ENCODE results near the gene RASGEF1B.
"Not testable (repeated sequence)": the region's sequence is repeated elsewhere in the genome, so short reads cannot be mapped to it uniquely, and the experiment has no call there.

The RASGEF1B gene

DNA sequence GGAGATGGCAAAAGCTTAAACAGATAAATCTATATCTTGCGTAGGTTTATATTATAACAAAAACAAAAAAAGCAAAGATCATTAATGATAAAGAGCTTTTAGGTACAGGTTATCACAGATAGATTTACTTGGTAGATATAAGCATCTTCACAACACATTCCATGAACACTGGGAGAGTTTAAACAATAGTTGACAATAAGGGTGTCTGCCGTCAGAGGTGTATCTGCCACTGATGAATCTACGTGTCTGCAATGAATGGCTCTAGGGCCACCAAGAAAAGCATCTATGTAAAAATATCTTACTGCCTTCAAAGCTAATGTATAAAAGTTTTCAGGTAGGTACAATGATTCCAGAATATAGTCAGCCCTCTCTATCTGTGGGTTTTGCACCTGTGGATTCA lies 43.7 kb downstream of the RASGEF1B start:
- no peak for DNase-seq

DNA sequence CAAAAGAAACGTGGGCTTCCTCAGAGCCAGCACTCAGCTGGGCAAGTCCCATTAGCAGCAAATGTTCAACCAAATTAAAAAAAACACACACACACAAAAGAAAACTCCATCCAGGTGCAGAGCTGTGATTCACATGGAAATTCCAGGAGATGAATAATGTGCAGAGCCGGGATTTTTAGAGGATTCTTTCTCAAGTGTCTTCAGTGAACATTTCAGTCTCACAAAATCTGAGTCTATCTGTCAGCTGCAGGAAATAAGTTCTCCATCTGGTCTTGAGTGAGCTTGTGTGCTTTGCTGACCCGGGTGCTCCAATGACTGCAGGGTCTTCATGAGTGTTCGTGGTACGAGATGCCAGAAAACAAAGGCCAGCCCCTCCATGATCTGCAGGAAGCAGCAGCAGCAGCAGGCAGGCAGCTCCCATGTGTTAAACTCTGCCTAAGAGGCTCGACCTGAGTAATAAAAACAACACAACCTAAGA lies 44.3 kb downstream of the RASGEF1B start:
- no peak for DNase-seq

DNA sequence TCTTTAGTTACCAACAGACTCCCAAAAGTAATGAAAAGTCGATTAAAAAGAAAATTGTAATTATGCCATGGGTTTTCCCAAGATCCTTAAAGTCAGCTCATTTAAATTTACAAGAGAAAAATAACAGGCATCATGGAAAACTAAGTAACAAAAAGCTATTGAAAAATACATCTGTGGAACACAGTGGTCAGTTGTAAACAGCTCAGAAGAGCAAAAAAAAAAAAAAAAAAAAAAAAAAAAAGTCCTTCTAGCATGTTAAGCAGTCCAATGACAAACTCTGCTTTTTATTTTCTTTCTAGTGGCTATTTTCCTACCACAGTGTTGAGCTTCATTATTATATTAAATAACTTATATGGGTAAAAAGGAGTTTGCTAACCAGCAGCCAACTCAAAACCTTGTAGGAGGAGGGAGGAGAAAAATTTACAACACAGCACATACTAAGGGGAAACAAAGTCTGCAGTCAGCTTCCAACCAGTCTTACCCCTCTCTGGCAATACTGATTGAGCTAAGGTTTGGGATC lies 44.9 kb downstream of the RASGEF1B start:
- DNase-seq: no peak

DNA sequence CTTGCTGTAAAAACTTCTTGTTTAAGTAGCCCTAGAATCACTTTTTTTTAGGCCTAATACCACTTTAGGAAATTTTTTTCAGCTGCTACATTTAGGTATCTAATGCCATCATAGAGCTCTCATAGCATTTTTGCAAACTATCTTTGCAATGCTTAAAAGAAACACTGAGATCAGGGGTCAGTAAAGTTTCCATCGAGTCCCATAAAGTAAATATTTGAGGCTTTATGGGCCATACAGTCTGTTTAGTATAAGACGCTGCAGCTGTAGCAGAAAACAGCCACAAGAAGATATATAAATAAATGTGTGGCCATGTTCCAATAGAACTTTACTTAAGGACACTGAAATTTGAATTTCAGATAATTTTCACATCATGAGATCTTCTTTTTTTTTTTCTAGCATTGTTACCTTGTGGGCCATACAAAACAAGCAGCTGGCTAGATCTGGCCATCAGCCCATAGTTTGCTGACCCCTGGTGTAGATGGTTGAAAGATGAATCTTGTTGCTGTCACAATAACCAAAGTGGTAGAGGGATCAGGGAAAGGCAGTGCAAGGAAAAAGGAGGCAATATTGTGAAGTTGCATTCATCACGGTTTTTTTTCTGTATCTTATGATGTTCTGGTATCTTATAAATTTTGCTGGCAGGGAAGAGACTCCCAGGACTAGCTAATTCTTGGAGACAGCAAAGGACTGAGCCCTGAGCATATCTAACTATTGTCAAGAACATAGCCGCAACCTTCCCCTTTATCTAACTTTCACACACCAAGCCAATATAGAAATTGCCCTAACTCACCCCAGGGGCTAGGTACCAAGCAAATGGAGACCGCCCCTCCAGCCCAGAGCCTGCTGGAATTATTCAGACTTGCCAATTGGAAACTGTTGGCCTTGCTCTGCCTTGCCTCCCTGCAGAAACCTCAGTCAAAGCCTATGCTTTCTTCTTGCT lies 46.6 kb downstream of the RASGEF1B start:
- DNase-seq: peak; percentile 25

DNA sequence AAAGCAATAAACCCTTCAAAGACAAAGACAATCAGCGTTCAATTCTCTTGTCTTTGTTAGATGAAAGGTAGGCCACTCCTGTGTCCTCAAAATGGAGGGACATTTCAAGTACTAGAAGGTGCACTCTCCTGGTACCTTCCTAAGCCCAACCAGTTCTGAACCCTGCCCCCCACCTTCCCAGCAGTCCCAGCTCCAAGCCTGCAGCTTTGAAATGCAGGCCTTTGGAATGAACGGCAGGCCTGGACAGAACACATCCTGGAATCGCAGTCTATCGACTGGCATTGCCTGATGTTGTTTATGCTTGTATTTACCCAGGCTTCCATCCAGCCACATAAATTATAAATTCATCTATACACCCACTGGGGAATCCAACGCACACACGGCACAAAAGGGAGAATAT lies 47.4 kb downstream of the RASGEF1B start:
- no peak for DNase-seq

DNA sequence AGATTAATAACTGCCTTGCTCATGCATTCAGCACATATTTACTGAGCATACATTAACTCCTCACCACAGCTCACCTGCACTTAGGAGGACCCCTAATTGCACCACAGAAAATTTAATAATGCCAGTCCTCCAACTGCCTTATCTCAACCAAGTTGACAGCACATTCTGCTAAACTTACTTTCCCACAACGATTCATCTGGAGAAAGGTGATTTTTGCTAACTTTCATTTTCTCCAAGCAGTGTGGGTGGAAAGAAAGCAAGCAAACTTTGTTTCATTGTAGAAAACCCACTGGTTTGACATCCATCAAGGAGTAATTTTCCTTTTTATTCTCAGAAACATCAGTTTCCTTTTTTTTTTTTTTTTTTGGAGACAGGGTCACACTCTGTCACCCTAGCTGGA lies 49.1 kb downstream of the RASGEF1B start:
- no peak for DNase-seq

DNA sequence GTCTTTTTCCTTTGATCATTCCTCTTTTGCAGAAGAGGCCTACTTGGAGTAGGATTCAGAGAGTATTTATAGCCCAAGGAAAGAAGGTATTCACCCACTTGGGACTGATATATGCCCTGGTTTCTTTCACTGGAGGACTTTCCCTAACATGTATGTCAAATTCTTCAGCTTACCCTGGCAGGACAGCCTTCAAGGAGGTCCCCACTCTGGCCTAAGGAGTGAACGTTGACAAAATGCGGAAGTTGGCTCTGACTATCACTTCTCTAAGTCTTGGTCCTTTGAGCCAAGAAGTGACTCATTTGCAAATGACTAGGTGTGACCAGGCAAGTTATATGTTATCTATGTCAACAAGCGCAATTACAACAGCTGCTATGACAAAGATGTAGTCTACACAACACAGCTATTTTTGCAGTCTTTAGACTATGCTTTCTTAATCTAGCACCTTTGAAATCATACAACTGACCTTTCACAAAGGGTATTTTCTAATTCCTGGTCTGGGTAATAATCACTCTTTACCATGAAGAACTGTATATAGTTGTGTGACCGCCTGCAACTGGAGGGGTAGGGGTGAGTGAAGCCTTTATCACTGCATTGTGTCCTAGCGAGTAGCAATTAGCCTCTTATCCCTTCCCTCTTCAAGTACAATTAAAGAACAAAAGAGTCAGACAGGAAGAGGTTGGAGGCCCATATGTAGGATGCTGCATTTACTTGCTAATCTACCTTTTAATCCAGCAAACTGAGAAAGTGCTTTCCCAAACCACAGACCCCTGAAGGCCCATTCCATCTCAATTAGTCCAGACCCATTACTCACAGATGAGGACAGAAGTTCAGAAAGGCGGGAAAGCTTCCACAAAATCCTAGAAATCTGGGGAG lies 50.1 kb downstream of the RASGEF1B start:
- DNase-seq: peak; percentile 20

DNA sequence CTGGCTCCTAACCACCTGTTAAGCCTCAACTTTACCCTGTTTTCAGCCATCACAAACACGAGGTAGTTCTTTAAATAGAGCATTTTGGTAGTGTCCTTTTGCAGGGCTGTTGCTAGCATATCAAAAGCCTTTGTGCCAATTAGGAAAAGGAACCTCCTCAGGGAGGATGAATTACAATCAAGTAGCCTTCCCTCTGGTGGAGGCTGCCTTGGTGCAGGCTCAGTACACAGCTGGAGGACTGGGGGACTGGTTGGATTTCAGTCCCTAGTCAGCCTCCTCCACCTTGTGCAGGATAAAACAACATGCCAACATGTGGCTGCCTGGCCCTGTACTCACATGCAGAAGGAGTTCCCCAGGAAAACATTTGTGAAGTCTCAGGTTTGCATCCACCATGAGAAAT lies 53.1 kb downstream of the RASGEF1B start:
- no peak for DNase-seq

DNA sequence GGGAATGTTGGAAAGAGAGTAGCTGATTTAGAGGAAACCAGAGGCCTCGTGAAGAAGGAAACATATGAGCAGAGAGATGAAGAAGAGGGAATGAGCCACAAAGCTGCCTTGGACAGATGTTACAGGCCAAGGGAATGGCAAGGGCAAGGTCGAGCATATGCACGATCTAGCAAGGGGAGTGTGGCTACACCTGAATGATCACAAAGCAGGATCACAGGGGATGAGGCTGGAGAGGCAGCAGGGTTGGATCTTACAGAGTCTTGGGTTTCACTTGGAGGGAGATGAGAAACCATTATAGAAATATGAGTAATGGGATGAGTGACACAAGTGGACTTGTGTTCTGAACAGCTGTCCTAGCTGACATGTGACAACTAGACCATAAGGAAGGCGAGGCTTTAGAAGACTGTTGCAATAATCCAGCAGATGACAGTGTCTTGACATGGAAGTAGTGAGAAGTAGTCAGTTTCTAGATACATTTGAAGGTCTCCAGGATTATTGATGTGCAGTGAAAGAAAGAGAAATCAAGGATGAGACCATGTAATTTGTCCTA lies 58.7 kb downstream of the RASGEF1B start:
- DNase-seq: no peak

DNA sequence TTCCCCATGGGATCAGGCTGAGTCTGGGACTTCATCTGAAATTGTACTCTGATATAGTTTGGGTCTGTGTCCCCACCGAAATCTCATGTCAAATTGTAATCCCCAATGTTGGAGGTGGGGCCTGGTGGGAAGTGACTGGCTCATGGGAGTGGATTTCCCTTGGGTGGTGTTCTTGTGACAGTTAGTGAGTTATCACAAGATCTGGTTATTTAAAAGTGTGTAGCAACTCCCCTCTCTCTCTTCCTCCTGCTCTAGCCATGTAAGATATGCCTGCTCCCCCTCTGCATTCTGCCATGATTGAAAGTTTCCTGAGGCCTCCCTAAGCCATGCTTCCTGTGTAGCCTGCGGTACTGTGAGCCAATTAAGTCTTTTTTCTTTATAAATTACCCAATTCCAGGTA lies 61.0 kb downstream of the RASGEF1B start:
- no peak for DNase-seq

DNA sequence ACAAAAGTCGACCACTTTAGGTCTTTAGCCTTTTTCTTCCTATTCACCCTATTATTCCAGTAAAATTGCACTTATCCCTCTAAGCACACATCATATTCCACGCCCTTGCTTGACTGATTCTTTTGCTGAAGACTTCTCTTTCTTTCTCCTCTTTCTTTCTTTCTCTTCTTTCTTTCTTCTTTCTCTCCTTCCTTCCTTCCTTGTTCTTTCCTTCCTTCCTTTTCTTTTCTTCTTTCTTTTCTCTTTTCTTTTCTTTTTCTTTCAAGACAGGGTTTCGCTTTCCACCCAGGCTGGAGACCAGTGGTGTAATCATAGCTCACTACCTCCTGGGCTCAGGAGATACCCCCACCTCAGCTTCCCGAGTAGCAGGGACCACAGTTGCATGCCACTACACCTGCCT lies 61.9 kb downstream of the RASGEF1B start:
- no peak for DNase-seq

DNA sequence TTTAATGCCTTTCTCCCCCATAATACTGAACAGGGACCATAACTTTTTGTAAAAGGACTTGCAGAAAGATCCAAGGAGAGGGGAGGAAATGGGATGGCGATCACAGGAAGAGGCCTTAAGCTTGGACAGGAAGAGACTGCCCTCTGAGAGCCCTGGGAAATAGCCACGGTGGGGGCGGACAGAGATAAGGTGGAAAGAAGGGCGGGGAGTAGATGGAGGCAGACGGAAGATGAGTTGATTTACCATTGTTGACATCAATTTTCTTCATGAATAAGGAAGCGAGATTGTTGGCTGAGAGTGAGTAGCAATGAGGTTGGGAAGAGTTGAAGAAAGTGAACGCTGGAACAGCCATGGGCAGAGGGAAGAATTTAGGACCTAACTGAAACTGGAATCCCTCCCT lies 63.4 kb downstream of the RASGEF1B start:
- DNase-seq: no peak

DNA sequence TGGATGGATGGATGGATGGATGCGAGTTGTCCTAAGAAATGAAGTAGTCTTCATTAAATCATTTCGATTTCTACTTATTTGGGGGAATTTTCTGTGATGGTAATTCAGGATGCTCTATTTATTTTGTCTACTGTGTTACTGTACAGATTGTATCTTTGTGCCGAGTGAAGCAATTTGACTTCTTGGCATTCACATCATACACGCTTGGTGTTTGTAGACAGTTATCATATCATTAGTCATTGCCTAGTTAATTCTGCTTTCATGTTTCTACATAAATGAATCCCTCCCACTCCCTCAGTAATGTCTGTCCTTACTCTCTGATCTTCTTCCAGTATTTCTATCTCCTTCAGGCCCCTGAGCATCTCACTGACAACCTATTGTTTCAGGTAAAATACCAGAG lies 64.0 kb downstream of the RASGEF1B start:
- no peak for DNase-seq

DNA sequence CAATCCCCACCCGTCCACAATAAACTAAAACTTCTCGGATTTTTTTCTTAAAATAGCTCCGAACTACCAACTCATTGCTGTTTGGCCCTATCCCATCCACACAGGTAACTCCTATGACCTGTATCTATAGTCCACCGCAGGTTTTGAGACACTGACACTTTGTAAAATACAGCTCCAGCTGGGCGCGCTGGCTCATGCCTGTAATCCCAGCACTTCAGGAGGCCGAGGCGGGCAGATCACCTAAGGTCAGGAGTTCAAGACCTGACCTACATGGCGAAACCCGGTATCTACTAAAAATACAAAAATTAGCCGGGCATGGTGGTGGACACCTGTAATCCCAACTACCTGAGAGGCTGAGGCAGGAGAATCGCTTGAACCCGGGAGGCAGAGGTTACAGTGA lies 65.2 kb downstream of the RASGEF1B start:
- not testable (repeated sequence) for DNase-seq

DNA sequence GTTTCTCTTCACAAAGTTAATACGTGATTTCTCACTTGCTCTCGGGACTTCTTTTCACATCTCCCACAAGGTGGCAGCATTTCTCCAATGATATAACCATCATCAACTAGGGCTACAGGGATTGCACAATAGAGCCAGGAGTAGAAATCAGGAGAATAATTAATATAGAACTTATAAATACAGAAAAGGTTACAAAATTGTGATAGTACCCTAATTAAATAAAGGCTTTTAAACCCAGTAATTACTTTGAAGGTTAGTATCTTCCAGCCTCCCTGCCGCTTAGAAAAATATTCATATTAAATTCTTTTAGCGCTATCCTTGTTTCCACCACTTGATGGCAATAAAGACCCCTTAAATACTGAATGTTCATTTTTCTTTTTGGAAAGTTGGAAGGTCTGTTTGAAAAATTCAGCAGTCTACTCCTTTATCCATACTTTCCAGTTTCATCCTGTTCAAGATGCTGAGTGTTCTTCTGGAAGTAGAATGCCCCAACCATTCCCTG lies 65.8 kb downstream of the RASGEF1B start:
- peak; percentile 72 for DNase-seq

DNA sequence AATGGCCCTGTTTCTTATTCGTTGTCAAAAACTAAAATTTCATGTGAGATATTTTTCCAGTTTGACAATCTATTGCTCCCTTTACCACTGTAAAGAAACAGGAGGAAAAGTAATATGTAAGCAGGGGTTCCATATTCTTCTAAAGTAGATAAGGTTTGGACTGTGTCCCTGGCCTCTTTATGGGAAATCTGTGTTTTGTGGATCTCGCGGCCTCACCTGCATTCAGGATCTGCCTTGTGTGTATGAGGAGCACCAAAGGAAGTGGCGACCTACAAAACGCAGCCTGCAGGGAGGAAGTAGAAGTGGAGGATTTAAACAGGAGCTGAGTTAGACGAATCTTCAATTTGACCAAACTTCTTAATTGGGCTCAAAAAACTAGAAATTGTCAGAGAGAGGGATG lies 67.0 kb downstream of the RASGEF1B start:
- DNase-seq: no peak

DNA sequence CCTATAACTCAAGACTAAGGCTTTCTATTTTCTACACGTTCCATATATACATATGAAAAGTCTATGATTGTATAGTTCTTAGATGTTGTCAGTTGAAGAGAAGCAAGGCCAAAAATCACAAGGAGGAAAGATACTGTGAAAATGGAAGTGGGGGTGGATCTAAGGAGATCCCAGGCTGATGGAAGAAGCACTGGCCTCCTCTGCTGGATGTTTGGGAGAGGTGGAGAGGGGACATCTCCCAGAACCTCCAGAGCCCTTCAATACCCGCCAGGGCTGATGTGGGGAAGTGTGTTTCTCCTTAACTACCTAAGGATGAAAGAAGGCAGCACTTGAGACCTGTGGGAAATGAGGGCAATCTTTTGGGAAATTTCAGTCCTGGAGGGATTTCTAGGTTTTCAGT lies 67.4 kb downstream of the RASGEF1B start:
- DNase-seq: no peak

DNA sequence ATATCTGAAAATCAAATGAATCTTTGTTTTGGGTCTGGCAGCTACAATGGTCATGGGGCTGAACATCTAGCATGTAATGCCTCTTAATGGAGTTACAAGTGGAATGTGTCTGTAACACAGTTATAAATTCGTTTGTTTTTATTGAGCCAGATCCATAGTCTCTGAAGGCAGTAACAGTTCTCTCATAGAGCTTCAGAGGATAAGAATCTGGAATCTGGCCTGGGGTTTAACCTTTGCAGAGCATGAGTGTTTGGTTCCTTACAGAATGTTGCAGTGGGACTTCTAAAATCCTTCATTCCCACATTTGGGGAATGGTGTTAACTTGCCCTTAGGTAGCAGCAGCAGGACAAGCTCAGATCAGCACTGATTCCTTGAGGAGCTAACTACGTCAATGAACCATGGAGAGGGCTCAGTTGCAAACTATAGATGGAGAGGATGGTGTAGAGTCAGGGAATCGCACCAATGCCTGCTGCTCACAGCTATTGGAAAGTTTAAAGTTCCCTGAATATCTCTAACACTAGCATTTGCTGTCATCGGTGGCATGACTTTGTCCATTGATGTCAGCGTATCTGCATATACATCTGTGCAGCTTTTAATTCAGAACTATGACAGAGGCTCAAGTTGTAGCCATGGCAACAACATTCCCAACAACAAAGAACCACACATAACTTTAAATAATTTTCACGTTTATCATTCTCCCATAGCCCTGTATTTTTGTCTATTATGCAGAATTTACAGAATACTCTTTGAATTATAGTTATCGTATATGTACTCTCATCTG lies 72.2 kb downstream of the RASGEF1B start:
- no peak for DNase-seq

DNA sequence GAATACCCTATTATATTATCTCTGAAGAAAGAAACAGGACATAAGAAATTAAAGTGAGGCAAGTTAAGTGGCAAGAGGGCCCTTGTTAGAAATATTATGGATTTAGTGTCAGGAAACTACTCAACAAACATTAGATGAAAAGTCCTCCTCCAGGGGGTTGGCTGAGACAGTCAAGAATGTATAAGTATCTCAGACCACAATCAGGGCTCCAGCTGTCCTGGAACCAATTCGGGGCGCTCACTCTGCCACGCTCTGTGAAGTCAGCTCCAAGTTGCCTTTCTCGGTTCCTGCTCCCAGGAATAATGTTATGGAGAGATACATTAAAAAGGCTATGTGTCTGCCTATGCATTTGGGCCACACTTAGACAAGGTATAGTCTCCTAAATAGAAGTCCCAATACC lies 73.3 kb downstream of the RASGEF1B start:
- DNase-seq: no peak

DNA sequence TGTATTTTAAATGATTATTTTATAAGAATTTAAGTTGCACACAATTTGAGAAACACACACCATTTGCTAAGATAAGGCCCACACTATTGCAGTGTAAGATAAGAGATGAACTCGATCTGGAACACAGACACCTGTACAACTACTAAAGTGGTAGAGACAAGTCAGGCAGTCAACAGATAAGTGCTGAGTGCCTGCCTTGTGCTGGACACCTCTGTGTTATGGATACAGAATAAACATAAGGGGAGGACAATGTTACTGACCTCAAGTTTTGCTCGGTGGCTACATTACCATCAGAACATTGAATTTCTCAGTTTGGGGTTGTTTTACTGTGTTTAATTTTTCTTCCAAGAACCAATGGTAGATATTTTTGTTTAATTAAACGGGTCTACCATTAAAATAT lies 74.1 kb downstream of the RASGEF1B start:
- DNase-seq: no peak

DNA sequence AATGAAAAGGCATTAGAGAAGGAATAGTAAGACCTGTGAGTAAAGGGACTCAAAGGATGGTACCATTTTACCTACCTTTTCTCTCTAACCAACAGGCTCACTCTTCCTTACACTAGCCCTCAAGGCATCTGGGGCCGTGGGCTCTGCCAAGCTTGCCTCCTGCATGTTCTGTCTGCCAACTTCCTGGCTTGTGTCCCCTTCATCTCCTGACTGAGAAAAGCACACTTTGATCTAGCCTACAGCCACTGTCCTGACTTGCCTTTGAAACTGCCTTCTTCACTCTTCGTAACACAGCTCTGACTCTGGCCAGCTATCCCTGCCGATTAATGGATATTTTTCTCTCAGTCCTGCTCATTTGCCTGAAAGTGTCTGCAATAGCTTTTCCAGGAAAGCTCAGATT lies 76.5 kb downstream of the RASGEF1B start:
- DNase-seq: no peak

DNA sequence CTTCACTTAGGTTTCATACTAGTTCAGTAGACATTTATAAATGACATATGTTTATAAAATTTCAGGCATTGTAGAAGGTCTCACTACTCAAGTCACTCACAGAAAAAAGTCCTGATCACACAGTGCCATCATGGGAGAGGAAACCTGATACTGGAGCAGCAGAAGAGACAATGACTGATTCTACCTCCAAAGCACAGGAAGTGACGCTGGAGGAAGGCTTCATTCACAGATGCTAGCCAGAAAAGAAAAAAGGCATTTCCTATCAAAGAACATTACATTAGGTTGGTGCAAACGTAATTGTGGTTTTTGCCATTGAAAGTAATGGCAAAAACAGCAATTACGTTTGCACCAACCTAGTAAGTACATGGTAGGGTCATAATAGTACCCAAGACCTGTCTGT lies 79.5 kb downstream of the RASGEF1B start:
- no peak for DNase-seq

Measured in COR-L47 (cell line).